OCI-LY1 (cell line): ENCODE data around the gene CASZ1.

Experiments used
- EZH2 ChIP-seq: fragments of 200-600 bp; sonication (generic), shearing (Covaris generic); IDR thresholded peaks from 2 replicates; pipeline ENCODE4 v1.8.0; 2017; ENCODE audit warnings: borderline replicate concordance, mixed run types, mild to moderate bottlenecking, antibody characterized with exemption, low read length, moderate library complexity, mixed read lengths
- TF ChIP-seq, protein P1 (sequence below): fragments of 200-600 bp; sonication (generic), shearing (Covaris generic); IDR thresholded peaks from 2 replicates; pipeline ENCODE4 v1.5.1; 2017; ENCODE audit warnings: mild to moderate bottlenecking, antibody characterized with exemption, low read length, moderate library complexity, mixed read lengths

DNA sequence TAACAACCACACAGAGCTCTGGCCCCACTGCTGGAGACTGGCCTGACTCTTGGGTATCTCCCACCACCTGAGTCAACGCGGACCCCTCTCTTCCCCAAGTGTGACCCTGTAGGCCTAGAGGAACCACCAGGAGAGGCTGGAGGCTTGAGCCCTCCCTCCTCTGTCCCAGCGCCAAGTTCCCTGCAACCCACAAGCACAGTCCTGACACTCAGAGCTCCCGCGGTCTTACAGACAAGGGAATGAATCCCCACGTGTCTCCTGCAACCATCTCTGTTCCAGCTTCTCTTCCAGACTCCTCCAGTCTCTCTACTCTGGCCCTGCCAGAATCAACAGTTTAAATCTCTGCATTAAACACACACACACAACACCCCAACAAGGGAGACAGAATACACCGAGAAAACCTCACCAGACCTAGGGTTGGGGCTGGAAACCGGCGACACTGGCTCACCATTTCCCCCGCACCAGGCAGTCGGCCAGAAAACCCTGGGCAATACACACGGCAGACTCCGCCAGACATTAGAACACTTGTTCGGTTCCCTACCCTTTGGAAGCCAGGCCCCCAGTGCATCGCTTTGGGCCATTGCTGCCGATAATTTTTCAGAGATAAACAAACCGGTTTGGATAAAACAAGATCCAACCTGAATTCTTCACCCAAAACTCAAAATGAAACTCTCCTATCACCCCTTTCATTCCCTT, 21.7 kb downstream of the CASZ1 start:
- no peak for TF ChIP-seq EZH2
- TF ChIP-seq, protein P1, sequence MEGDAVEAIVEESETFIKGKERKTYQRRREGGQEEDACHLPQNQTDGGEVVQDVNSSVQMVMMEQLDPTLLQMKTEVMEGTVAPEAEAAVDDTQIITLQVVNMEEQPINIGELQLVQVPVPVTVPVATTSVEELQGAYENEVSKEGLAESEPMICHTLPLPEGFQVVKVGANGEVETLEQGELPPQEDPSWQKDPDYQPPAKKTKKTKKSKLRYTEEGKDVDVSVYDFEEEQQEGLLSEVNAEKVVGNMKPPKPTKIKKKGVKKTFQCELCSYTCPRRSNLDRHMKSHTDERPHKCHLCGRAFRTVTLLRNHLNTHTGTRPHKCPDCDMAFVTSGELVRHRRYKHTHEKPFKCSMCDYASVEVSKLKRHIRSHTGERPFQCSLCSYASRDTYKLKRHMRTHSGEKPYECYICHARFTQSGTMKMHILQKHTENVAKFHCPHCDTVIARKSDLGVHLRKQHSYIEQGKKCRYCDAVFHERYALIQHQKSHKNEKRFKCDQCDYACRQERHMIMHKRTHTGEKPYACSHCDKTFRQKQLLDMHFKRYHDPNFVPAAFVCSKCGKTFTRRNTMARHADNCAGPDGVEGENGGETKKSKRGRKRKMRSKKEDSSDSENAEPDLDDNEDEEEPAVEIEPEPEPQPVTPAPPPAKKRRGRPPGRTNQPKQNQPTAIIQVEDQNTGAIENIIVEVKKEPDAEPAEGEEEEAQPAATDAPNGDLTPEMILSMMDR: no peak
